Esophagus squamous epithelium (tissue), 5 donors: ENCODE results near the gene CREBBP. TPM values are rescaled to one million over a fixed set of nuclear protein-coding genes. Genes with fewer than 3 reads are reported as not detected.

Experiments
- DNase-seq: peaks from one replicate; lab custom pipeline; 2025; lab: John Stamatoyannopoulos, UW
- H3K27ac ChIP-seq, 4 donors: fragments of 200-600 bp; sonication (generic); one replicate each; pipeline ENCODE4 v1.5.1; 2016 to 2019; ENCODE audit warnings: mild to moderate bottlenecking in 1 of 4
- H3K27me3 ChIP-seq, 4 donors: fragments of 200-600 bp; sonication (generic); 1 replicate in 3 of 4; 2 replicates in 1 of 4; pipeline versions ENCODE4 v1.5.1 to v1.6.0; 2017 to 2021; ENCODE audit warnings: antibody characterized with exemption in 1 of 4
- H3K36me3 ChIP-seq, 3 donors: fragments of 200-600 bp; sonication (generic); one replicate each; pipeline ENCODE4 v1.5.1; 2016 to 2019
- H3K4me1 ChIP-seq, 3 donors: fragments of 200-600 bp; sonication (generic); one replicate each; pipeline ENCODE4 v1.5.1; 2017 to 2019
- H3K4me3 ChIP-seq, 4 donors: fragments of 200-600 bp; sonication (generic); 1 replicate in 3 of 4; 2 replicates in 1 of 4; pipeline ENCODE4 v1.5.1; 2016 to 2019; ENCODE audit warnings: mild to moderate bottlenecking in 2 of 4, moderate library complexity in 1 of 4
- H3K9me3 ChIP-seq, 3 donors: fragments of 200-600 bp; sonication (generic); one replicate each; pipeline ENCODE4 v1.5.1; 2016 to 2019
- POLR2A ChIP-seq, 4 donors: fragments of 450-650 bp; IDR thresholded peaks; one replicate each; pipeline ENCODE4 v1.6.1; 2017; ENCODE audit warnings: antibody characterized with exemption in 4 of 4, mild to moderate bottlenecking in 4 of 4, moderate library complexity in 3 of 4
- WGBS, 2 donors: methylation state at CpG; one replicate each; pipeline ENCODE4 v1.1.5; 2018; 5-methylcytosine and 5-hydroxymethylcytosine counted together
- intact Hi-C: fragments of 100-400 bp; cut with DNase I; formaldehyde crosslinking; loops from one replicate; pipeline ENCODE4 v1.15.0; 2022
- total RNA-seq, 4 donors: library from RNA; depleted of rRNA; stranded (reverse); fragments of >200 nt; gene quantifications; one replicate each; pipeline ENCODE4 v1.1.0, GENCODE V29; 2016
- TF ChIP-seq, protein P1 (sequence below), 6 experiments: fragments of 450-650 bp in 4 of 6; fragments of 200-600 bp in 2 of 6; sonication (generic) in 2 of 6; IDR thresholded peaks; one replicate each; pipeline ENCODE4 v1.5.1; 2016 to 2019; ENCODE audit warnings: antibody characterized with exemption in 6 of 6, mild to moderate bottlenecking in 4 of 6, moderate library complexity in 4 of 6
- donor health status: DM: yes; HTN: yes; CAD: no.

CREBBP gene
- total RNA-seq, 4 donors from 2014 or later = 14.5 to 53.6 (median 37.5) TPM

DNA sequence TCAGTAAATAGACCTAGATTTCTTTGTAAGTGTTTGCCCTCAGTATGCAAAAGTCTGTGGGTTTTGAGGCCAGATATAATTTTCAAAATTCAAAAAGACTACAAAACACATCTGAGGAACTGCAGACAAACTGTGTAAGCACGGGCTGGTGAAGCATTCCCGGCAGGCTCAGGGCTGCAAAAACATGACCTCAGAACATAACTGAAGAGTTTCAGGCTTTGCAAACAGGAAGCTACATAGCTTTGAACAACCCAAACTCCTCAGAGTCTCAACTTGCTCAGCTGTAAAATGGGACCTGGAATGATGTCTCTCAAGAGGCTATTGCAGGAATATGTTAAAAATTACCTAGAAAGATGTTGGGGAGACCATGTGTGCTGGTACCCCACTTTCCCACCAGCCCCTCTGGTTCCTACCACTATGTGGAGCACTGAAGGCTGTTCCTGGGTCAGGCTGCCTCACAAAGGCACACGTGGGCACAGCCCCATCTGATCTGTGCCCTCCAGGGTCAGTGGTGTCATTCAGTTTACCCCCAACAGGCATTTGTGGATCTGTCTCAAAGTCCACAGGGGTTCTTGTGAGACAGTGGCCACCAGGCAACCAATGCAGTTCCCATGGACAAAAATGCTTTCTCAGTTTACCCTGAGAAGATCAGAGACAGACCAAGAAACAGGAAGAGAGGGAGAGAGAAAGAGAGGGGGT is 72.9 kb downstream of the CREBBP start:
- TF ChIP-seq, protein P1, sequence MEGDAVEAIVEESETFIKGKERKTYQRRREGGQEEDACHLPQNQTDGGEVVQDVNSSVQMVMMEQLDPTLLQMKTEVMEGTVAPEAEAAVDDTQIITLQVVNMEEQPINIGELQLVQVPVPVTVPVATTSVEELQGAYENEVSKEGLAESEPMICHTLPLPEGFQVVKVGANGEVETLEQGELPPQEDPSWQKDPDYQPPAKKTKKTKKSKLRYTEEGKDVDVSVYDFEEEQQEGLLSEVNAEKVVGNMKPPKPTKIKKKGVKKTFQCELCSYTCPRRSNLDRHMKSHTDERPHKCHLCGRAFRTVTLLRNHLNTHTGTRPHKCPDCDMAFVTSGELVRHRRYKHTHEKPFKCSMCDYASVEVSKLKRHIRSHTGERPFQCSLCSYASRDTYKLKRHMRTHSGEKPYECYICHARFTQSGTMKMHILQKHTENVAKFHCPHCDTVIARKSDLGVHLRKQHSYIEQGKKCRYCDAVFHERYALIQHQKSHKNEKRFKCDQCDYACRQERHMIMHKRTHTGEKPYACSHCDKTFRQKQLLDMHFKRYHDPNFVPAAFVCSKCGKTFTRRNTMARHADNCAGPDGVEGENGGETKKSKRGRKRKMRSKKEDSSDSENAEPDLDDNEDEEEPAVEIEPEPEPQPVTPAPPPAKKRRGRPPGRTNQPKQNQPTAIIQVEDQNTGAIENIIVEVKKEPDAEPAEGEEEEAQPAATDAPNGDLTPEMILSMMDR (IDR thresholded peaks at IDR 0.05) = no peak
- TF ChIP-seq POLR2A (IDR thresholded peaks at IDR 0.05) = no peak
- H3K4me1 ChIP-seq = peaks cover 0 to 64% (median 4%) of the 10 kb centered on the region in 3 donors
- 57 to 63% methylated on average over 2 to 3 of the region's 3 CpGs for WGBS, 2 donors

DNA sequence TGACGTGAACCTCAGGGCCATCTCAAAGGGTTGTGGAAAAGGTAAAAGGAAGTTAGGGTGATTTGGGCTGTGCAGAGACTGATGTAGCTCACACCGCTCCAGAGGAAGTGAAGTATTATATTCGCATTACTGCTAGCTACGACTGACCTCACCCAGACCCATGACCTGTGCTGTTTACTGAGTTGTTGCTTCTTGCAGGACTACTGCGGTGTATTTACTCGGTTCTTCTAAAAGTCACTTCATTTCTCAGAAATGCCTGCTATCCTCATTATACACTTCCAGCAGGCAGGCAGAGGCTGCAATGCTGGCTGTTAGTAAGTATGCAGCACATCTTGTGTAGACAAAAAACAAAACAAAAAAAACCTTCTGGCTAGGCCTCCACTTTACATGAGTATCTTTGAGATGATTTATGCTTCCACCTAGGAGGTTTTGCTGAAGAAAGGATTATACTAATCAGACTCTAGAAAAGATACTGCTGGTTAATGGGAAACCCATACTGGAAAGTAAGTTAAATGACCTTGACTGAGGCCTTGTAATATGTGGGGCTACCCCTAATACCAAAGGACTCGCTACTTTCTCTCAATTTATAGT is 76.0 kb downstream of the CREBBP start:
- no peaks in the 10 kb centered on the region for H3K9me3 ChIP-seq
- no peaks in the 10 kb centered on the region for H3K27me3 ChIP-seq
- peaks cover 2 to 53% (median 3%) of the 10 kb centered on the region in 3 donors for H3K36me3 ChIP-seq
- WGBS, 2 donors = 62 to 67% methylated on average over 7 of the region's 7 CpGs
- no peak overlapping the region for H3K27ac ChIP-seq
- H3K4me3 ChIP-seq = no peak overlapping the region
- H3K4me1 ChIP-seq = peaks cover 0 to 59% (median 4%) of the 10 kb centered on the region in 3 donors
- intact Hi-C loops = no loop called here
- no peak for DNase-seq
- no peak for TF ChIP-seq POLR2A (IDR thresholded peaks at IDR 0.05)
- TF ChIP-seq, protein P1 (IDR thresholded peaks at IDR 0.05) = no peak

More for the DNA sequence above, 72.9 kb downstream of the CREBBP start:
- H3K4me3 ChIP-seq = no peak overlapping the region
- H3K9me3 ChIP-seq = no peaks in the 10 kb centered on the region
- no peak for DNase-seq
- intact Hi-C loops = no loop called here
- H3K36me3 ChIP-seq = peaks cover 3 to 50% (median 8%) of the 10 kb centered on the region in 3 donors
- no peak overlapping the region for H3K27ac ChIP-seq
- no peaks in the 10 kb centered on the region for H3K27me3 ChIP-seq

DNA sequence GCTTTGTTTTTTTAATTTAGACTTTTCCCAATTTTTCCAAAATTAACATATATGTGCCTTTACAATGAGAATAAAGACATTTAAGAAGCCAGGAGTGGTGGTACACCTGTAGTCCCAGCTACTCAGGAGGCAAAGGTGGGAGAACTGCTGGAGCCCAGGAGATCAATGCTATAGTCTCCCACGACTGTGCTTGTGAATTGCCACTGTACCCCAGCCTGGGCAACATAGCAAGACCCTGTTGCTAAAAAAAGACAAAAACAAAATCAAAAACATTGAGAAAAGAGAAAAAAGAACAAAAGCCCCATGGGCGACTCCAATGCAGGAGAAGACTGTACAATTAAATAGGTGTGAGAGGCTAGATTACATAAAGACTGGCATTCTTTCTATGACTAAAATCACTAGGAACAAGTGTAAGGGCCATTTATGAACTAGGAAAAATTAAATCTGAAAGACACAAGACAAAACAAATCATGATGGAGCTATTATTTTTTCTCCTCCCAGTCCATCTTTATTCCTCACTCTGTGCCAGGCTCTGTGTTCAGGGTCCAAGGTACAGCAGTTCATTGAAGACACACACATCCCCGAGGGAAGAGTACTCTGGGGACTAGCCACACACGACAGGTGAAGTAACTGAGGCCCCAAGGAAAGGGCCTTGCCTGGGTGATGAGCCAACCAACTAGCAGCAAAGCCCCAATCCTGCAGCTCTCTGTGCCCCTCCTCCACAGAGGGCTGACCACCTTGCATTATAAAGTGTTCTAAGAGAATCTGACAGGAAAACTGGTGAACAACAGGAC is 79.8 kb downstream of the CREBBP start:
- WGBS, 2 donors = 88 to 92% methylated on average over 4 of the region's 4 CpGs
- Histone ChIP-seq H3K9me3 (no peaks in the 10 kb centered on the region), H3K27ac (no peak overlapping the region), H3K4me1 (peaks cover 0 to 69% (median 0%) of the 10 kb centered on the region in 3 donors), H3K36me3 (peaks cover 0 to 20% (median 0%) of the 10 kb centered on the region in 3 donors), H3K27me3 (no peaks in the 10 kb centered on the region), H3K4me3 (no peak overlapping the region)
- no peak for TF ChIP-seq POLR2A (IDR thresholded peaks at IDR 0.05)
- TF ChIP-seq, protein P1 (IDR thresholded peaks at IDR 0.05) = no peak
- DNase-seq = no peak
- intact Hi-C loops = no loop called here

DNA sequence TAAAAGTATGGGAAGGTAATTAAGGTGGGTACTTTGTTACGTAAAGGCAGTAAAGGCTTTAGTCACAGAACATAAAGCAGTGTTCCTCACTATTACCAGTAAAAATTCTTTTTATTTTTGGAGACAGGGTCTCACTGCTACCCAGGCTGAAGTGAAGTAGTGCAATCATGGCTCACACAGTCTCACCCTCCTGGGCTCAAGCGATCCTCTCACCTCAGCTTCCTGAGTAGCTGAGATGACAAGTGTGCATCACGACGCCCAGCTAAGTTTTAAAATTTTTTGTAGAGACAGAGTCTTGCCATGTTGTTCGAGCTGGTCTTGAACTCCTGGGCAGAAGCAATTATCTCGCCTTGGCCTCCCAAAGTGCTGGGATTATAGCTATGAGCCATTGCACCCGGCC is 80.5 kb downstream of the CREBBP start:
- no peaks in the 10 kb centered on the region for H3K27me3 ChIP-seq
- no peak overlapping the region for H3K27ac ChIP-seq
- H3K4me3 ChIP-seq = no peak overlapping the region
- no peaks in the 10 kb centered on the region for H3K9me3 ChIP-seq
- DNase-seq = no peak
- no peak for TF ChIP-seq POLR2A (IDR thresholded peaks at IDR 0.05)
- TF ChIP-seq, protein P1 (IDR thresholded peaks at IDR 0.05) = no peak
- WGBS, 2 donors = 84 to 90% methylated on average over 7 of the region's 7 CpGs
- H3K4me1 ChIP-seq = peaks cover 0 to 69% (median 0%) of the 10 kb centered on the region in 3 donors
- intact Hi-C loops = no loop called here
- peaks cover 0 to 20% (median 0%) of the 10 kb centered on the region in 3 donors for H3K36me3 ChIP-seq
